ENCODE data around the gene MRAP.

Gene MRAP

DNA sequence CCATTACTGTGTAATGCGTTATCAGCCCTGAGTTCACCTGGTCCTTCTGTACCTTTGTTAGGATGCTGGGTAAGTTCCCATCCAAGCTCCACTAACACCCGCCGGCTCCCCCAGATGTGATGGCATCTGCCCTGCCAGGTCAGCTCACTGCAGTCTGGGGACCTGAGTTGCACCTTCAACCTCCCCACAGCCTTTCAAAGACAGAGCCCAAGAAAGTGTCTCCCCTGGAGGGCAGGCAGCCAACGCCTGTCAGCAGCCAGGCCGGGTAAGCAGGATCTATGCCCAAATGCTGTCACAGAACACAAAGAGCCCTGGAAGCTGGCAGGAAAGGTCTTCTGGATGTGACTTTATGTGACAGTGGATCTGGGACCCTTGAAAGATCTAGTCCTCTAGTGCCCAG, 13.7 kb downstream of the MRAP start:
- TF ChIP-seq CTCF (IDR thresholded peaks at IDR 0.05) = no peak
- Histone ChIP-seq H3K36me3 (peaks cover 31 to 88% (median 62%) of the 10 kb centered on the region in 3 donors), H3K4me1 (no peaks in the 10 kb centered on the region), H3K9me3 (no peaks in the 10 kb centered on the region), H3K4me3 (no peak overlapping the region), H3K27ac (no peak overlapping the region), H3K27me3 (no peaks in the 10 kb centered on the region)
- intact Hi-C loops (cut with DNase I; ENCODE audit: low total_unique reads) = no loop called here
- DNase-seq = no peak

GRCh38 chr21:32312976-32313375, 14.3 kb downstream of the MRAP start:
- no peak for DNase-seq
- no peaks in the 10 kb centered on the region for H3K4me1 ChIP-seq
- no peak overlapping the region for H3K27ac ChIP-seq
- H3K36me3 ChIP-seq = peaks cover 38 to 92% (median 69%) of the 10 kb centered on the region in 3 donors
- no peak for TF ChIP-seq CTCF (IDR thresholded peaks at IDR 0.05)
- H3K9me3 ChIP-seq = no peaks in the 10 kb centered on the region
- H3K4me3 ChIP-seq = no peak overlapping the region
- intact Hi-C loops (cut with DNase I; ENCODE audit: low total_unique reads) = no loop called here
- no peaks in the 10 kb centered on the region for H3K27me3 ChIP-seq

DNA sequence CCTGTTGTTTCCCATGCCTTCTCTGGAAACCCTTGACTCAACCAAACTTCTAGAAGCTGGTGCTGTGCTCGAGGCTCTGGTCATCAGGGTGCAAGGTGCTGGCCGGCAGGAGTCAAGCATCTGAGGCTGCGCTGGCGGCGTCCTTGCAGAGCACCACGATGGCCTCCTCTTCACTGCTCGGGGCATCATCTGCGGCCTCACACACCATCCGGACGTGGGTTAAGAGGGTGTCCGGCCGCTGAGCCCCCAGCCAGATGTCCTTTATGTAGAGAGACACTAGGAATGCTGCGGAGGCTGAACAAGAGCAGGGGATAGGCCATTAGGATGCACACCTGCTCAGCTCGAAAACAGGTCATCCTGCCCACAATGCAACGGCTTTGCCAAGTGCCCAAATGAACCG, 16.2 kb downstream of the MRAP start:
- DNase-seq = no peak

GRCh38 chr21:32315511-32316281, 17.0 kb downstream of the MRAP start:
- TF ChIP-seq CTCF (IDR thresholded peaks at IDR 0.05) = no peak
- no peak overlapping the region for H3K4me3 ChIP-seq
- peaks cover 65 to 96% (median 86%) of the 10 kb centered on the region in 3 donors for H3K36me3 ChIP-seq
- H3K9me3 ChIP-seq = no peaks in the 10 kb centered on the region
- no peak for DNase-seq
- no peaks in the 10 kb centered on the region for H3K4me1 ChIP-seq
- H3K27ac ChIP-seq = no peak overlapping the region
- H3K27me3 ChIP-seq = no peaks in the 10 kb centered on the region
- intact Hi-C loops (cut with DNase I; ENCODE audit: low total_unique reads) = no loop called here

More for the DNA sequence above, 16.2 kb downstream of the MRAP start:
- no peak for TF ChIP-seq CTCF (IDR thresholded peaks at IDR 0.05)
- Histone ChIP-seq H3K4me3 (no peak overlapping the region), H3K9me3 (no peaks in the 10 kb centered on the region), H3K36me3 (peaks cover 56 to 94% (median 82%) of the 10 kb centered on the region in 3 donors), H3K4me1 (no peaks in the 10 kb centered on the region), H3K27me3 (no peaks in the 10 kb centered on the region), H3K27ac (no peak overlapping the region)
- intact Hi-C loops (cut with DNase I; ENCODE audit: low total_unique reads) = no loop called here

- H3K4me3 ChIP-seq = no peak overlapping the region
- H3K36me3 ChIP-seq = peaks cover 73 to 97% (median 93%) of the 10 kb centered on the region in 3 donors
- H3K4me1 ChIP-seq = no peaks in the 10 kb centered on the region
- no peak for TF ChIP-seq CTCF (IDR thresholded peaks at IDR 0.05)
- no peaks in the 10 kb centered on the region for H3K27me3 ChIP-seq
- no peaks in the 10 kb centered on the region for H3K9me3 ChIP-seq
- no peak for DNase-seq
- intact Hi-C loops (cut with DNase I; ENCODE audit: low total_unique reads) = no loop called here
- H3K27ac ChIP-seq = no peak overlapping the region
These were observed 17.9 kb downstream of the MRAP start for GRCh38 chr21:32316361-32317215.
